HG03025 (cell line): ENCODE measurements around the gene GRIK4.

ENCODE experiments used
- ATAC-seq: cut with Tn5 transposase; IDR thresholded peaks from one replicate; pipeline ENCODE4 v1.9.1; 2021; ENCODE audit warnings: mild to moderate bottlenecking, moderate library complexity; ENCODE audit not compliant: unreplicated experiment, low FRiP score

The GRIK4 gene

DNA sequence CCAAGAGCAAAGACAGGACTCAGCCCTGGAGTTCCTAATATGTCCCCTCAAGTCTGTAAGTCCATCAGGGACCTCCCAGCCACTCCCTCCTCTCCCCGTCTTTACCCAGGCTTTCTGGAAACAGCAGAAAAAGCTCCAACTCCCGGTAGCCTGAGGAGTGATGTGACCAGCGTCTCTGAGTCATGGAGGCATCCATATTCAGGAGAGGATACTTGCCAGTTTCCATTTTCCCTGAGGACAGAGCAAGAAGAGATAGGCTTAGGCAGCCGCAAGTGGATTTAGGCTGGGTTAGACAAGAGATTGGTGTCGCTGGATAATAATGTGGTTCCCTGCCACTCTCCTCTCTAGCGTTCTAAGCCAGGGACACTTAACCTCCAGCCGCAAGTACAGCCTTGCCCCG lies 206.6 kb downstream of the GRIK4 start:
- no peak for ATAC-seq

DNA sequence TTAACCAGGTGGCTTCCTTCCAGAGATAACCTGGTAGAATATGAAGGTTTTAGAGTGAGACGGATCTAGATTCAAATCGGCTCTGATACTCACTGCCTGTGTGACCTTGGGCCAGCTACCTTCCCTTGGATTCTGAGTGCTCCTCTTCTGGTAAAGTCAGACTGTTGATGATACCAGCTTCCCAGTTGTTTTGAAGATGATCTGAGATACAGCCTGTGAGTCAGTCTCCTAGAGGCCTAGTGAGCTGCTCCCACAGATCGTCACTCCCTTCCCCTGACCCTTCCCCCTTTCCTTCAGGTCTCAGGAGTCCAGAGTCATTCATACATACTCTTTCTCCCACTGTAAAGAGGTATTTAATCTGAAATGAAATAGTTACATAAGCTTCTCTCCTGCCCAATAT lies 207.8 kb downstream of the GRIK4 start:
- no peak for ATAC-seq

DNA sequence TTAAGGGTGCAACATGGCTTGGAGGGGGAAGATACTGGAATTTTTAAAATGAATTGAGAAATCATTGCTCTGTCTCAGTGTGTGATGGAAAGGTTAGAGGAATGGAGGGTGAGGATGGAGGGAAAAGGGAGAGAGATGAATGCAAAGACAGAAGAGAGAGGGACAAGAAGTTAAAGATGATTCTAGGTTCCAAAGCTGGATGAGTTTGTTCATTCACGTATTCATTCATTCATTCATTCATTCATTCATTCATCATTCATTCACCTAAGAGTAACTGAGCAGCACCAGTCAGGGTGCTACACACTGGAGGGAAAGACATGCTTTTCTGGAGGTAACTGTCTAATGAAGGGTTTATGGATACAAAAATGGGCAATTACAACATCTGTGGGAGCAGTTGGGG lies 209.2 kb downstream of the GRIK4 start:
- ATAC-seq: no peak

DNA sequence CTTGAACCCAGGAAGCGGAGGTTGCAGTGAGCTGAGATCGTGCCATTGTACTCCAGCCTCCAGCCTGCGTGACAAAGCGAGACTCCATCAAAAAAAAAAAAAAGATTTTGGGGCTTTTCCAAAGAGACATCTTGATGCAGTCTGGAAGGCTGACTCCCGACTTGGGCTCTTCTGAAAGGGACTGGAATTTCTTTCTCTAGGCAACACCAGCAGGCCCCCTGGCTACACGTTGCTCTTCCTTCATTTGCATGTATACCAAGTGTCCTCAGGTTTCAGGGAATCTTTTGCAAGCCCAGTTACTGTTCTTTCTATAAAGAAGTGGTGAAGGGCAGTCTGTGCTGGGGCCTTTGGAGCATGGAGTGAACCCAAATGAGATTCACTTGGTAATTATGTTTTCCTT lies 211.0 kb downstream of the GRIK4 start:
- ATAC-seq: no peak

DNA sequence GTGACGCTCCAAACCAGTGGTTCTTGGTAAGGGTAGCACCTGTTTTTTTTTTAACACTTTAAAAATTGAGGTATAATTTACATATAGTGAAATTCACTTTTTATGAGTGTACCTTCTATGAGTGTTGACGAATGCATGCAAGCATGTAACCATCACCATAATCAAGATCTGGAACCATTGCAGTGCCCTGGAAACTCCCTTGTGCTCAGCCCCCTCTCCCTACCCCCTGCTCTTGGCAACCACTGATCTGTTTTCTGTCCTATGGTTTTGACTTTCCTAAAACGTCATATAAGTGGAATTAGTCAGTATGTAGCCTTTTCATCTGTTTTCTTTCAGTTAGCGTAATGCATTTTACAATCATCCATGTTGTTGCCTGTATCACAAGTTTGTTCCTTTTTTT lies 212.2 kb downstream of the GRIK4 start:
- ATAC-seq: no peak

DNA sequence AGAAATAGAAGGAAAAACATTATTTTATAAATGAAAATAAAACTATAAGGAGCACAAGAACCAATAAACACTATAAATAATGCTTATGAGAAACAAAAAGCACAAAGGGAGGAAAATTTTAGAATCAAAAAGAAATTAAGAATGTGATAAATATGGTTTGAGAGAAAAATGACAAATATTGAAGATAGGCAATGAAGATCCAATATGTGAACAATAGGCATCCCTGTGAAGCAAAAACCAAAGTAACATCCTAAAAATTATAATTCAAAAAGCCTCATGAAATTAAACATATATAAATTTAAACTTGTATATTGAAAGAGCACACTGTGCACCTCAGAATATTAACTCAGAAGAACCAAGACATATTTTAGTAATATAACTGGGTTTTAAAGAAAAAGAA lies 216.2 kb downstream of the GRIK4 start:
- ATAC-seq: no peak

DNA sequence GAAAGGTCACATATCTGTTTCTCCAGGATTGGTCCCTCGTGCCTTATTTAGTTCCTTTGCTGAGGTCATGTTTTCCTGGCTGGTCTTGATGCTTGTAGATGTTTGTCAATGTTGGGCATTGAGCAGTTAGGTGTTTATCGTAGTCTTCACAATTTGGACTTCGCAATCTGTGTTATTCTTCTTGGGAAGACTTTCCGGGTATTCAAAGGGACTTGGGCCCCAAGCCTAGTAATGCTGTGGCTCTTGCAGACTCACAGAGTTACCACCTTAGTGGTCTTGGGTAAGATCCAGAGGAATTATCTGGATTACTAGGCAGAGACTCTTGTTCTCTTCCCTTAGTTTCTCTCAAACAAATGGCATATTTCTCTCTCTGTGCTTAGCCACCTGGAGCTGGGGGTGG lies 223.5 kb downstream of the GRIK4 start:
- no peak for ATAC-seq

DNA sequence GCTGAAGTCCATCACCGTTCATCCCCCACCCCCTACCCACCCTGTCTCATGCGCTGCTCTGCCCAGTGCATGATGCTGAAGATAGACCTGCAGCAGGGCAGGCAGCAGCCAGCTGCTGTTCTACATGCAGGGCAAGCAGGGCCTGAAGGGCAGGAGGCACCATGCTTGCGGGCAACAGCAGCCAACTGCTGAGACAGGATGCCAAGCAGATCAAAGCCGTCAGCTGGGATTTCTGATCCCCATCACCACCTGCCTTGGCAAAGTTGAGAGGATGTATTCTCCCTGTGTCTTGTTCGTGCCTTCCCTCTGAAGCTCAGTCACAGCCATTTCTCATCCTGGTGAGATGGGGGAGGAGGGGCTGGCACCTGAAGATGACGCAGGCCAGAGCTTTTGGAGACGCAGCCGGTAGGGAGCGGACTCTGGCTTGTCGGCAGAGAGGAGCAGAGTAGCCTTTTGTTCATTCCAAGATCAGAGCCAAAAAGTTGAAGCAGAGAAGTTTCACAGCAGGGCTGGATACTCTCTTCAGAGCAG lies 227.0 kb downstream of the GRIK4 start:
- no peak for ATAC-seq

DNA sequence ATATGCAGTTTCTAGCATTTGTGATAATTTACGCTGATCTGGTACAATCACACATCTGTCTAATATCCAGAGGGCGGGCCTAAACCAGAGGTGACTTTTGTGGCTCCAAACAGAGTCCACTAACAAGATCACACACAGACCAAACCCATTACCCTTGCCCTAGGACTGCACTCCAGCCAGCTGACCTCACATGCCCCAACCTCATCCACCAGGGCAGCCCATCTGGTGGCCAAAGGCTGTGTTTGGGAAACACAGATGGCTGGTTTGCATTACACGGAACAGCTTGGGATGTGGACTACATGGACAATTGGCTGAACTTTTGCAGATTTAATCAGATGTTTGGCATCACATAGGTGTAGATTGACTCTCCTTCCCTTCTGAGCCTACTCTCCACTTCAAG lies 228.2 kb downstream of the GRIK4 start:
- ATAC-seq: no peak

DNA sequence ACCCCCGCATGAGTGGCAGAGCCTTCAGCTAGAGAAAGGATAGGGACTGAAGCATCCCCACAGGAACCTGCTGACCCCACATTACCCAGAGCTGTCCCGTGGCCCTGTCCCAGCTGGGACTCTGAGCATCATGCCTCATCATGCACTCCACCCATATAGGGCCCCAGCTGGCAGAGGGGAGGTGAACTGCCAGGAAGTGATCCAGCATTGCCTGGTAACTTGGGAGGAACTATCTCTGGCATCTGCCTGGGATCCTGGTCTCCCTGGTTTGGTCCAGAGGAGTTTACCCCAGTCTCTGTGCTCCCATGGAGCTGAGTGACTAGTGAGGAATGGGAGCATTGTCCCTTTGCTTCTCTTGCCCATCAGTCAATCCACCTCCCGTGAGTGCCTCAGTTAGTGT lies 228.8 kb downstream of the GRIK4 start:
- no peak for ATAC-seq

DNA sequence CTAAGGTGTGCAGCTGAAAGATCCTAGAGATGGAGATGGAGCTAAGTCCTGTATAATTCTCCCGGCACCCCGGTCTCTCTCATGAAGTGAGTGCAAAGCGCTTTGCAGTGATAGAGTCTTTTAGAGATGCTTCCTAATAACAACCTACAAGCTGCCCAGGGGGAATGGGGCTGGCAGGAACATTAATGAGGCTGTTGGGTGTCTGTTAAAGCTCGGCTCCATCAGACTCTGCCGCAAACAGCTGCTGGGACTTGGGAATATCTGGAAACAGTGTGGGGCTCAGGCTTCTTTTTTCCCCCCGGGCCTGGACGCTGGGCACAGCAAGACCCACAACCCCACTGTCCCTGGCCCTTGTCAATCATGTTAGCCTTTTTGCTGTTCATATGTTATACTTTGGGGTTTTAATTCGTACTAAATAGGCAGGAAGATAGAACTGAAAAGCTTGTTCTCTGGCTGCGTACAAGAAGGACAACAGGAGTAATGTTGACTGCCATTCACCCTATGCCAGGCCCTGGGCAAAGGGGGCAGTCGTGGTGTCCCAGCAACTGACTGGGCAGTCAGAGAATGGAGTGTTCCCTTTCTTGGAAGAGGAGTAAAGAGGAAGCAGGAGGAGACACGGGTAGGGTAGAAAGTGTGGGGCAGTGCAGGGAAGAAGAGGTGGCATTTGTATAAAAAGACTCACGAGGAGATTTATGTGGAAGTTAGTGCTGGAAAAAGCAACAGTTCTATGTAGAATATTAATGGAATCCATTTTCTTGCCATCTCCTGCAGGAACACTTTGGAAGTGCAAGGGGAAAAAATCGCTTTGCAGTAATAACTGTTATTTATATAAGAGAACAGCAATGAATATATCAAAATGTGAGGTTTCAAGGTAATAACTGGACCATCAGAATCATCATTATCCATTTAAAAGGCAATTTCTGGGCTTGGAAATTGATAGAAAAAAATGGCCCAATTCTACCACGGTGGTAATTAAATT lies 232.8 kb downstream of the GRIK4 start:
- no peak for ATAC-seq

DNA sequence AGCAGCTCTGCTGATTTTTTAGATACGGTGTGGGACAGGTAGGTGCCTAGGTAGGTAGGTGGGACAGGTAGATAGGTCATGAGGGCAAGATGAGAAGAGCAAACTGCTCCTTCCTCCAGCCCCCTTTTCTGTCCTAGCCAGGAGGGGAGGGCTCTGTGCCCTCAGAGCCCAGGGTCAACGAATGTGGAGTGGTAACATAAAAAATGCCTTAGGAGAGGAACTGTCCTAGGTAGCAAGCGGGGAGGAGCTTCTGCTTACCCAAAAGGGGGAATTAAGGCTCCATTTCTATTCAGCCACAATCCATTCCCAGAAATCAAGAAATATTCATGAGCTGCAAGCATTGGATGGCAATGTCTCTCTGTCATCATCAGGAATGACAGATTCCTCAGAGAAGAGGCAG lies 234.8 kb downstream of the GRIK4 start:
- no peak for ATAC-seq

DNA sequence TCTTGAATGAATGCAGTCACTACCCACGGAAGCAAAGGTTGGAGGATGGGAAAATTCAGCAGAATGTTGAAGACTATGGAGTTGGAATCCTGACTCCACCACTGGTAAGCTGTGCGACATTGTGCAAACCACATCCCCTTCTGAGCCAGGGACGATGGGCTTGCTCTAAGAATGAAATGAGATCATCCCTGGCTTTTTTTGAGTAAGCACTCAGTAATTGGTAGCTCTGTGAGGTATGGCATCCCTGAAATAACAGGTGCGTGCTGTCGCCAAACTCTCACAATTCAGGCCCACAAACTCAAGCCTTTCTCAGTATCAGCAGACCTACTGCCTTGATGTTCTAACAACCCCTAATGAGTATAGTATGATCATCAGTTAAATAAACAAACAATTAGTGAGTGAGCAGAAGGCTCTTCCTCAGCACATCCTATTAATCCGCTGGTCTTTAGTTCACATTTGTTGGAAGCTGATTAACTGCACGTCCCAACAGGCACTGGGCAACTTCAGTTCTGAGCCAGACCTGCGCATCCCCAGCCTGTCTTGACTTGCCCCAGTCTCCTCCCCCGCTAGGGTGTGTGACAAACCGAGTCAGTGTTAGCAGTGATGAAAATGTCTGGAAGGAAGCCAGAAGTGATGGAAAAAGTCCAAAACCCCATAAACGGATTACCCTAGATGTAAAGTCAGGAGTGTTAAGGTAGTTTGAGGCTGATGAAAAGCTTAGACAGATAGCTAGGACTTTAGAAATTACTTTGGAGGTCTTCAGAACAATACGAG lies 235.5 kb downstream of the GRIK4 start:
- no peak for ATAC-seq

DNA sequence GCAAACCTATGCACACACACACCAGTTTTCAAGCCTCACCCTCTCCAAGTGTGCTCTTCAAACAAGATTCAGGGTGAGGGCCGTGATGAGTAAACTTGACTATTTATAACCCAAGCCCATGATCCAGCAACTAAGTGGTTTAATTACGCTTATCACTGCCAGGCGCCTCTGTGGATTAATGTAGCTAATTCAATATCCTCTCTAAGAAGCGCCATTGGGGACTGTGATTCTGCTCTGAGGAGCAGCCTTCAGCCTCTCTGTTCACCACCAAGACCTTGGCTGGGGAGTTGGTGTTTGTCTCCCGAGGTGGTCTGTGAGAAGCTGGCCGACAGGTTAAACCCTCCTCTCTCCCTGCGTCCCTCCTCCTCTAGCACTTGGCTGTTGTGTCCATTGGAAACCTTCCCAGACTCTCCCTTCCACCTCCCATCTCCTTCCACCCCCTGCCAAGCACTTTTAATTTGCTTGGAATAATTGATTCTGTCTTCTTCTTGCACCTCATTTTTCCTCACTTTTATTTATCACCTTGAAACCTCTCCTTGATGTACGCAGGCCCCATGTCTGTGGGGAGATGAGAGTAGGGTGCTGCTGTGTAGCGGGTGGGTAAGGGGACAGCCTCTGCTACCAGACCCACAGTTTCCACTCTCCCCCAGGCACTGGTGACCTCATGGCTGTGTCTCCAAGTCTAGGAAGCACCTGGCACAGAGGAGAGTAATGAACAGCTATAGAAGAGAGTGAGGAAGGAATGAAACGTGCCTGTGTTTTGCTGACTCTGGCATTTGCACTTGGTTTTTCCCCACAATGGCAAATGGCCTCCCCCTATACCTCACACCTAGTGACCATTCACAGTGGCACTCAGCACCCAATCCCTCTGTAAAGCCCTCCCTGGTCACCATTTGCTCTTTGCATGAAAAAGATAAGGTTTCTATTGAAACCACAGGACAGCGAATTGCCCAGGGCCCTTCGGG lies 236.6 kb downstream of the GRIK4 start:
- no peak for ATAC-seq

DNA sequence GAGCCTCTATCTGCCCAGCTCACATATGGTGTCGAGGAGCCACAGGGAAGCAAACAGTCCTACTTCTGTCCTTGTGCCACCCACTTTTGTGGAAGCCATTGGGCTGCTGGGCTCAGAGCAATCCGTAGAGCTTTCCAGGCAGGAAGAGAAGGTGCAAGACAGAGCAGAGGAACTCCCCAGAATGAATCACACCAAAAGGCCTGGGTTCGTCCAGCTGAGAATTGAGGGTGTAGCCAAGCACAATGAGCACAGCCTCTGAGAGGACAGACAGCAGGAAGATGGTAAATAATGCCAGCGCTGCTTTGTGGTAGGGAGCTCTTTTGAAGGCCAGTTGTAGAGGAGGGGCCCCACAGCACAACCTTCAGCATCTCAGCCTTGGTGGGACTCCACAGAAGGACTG lies 237.8 kb downstream of the GRIK4 start:
- ATAC-seq: no peak

DNA sequence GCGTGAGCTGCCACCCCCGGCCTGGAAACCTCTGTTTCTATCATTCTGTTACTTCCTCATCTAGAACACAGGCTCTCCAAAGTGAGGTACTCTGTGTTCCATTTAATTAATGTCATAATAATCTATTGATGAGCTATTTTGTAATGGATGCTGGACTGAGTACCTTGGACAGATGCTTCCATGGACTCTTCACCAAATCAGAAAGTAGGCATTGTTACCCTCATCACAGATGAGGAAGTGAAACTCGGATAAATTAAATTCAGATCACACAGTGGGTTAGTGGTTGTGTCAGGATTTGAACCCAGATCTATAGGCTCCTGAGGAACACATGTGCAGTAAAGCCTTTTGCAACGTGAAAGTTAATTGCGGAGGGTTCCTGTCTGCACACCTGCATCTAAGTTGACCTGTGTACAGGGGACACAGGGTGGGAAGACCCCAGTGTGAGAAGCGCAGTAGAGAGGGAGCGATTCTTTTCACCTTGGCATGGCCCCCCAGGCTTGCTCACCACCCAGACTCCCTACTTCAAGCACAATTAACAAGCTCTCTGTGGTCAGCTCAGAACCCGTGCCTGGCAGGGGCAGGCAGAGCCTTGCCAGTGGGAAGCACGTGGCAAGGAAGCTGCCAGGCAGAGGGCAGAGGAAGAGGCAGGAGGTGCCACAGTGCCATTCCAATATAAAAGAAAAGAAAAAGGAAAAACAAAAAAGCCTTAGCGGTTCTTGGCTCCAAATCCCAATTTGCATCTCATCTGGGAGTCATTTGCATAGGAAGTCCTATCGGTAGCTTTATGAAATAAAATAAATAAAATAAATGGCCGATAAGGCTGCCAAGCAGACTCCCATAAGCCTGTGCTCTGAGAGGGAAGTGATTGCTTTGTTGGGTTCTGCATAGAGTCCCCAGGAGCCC lies 239.3 kb downstream of the GRIK4 start:
- no peak for ATAC-seq

DNA sequence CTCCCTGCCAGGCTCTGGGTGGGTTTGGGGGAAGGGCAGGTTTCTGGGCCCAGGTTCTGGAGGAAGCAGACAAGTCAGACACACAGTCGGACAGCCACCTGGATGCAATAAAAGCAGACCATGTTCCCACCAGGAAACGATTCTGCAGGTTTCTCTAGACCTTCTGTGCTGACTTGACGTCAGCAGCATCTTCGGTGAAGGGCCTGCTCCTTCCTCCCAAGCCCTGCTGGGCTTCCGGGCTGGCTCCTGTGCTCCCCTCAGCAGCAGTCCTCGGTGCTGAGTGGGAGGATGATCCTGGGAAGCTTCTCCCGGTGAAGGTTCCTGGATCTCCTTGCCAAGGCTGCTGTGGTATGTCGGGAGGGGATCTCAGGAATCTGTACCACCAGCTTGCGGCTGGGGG lies 240.0 kb downstream of the GRIK4 start:
- no peak for ATAC-seq

DNA sequence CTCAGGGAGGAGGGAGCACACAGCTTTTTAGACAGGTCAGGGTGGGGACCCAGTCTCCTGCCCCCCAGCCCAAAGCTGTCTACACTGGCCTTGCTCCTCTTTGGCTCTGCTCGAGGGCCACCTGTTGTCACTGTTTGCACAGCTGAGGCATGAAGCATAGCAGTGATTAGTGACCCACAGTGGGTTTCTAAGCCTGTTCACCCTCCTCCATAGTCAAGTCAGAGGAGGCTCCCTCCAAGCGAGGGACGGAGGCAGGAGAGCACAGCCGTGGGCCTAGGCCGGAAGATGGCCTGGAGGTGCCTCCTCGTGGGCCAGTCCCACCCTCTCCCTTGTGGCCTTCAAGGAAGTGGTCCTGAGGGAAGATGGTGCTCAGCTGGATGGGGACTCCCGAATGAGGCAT lies 241.1 kb downstream of the GRIK4 start:
- ATAC-seq: no peak

DNA sequence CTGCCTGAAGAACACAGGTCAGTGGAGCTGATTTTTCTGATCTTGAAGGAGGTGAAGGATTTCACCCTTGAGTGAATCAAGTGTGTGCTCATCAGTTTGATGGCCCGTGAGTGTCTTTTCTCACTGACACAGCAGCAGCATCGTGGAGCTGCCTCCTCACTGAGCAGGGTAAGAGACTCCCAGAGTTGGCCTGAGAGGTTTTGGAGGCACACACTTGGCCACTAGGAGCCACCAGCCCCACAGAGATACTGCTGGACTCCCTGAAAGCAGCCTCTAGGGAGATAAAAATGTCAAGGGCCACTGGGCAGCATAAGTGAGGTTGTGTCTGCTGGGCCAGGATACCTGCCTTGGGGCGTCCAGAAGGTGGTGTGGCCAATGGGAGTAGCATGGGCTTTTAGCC lies 245.4 kb downstream of the GRIK4 start:
- no peak for ATAC-seq
